GM19397 (cell line): ENCODE results near the gene PTCHD4.

Source experiments
- ATAC-seq: cut with Tn5 transposase; IDR thresholded peaks from one replicate; pipeline ENCODE4 v1.9.1; 2021; ENCODE audit warnings: mild to moderate bottlenecking, moderate library complexity; ENCODE audit not compliant: unreplicated experiment

PTCHD4 gene

GRCh38 chr6:48100588-48100895 is 10.5 kb downstream of the PTCHD4 start:
- no peak for ATAC-seq

GRCh38 chr6:48099713-48100587 is 11.0 kb downstream of the PTCHD4 start:
- no peak for ATAC-seq

DNA sequence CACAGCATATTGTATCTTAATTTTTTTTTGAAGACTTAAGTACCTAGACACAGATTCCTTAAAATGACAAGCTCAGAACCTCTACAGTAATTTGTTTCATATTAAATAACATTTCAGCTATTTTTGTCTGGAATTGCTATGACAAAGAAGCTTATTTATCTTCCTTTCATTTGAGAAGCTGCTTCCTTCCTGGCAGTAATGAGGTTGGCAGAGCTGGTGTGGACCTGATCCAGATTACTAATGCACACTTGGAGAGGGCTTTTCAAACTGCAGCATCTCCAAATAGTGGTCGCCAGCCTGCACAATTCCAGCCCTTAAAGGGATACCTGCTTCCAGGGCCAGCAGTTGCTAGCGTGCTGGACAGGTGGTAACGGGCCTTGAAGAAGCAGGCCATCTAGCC is 12.1 kb downstream of the PTCHD4 start:
- no peak for ATAC-seq

- no peak for ATAC-seq
Measured at GRCh38 chr6:48092550-48093217, 18.3 kb downstream of the PTCHD4 start.

GRCh38 chr6:48090546-48090945 is 20.5 kb downstream of the PTCHD4 start:
- no peak for ATAC-seq

GRCh38 chr6:48087448-48087847 is 23.5 kb downstream of the PTCHD4 start:
- ATAC-seq, result no peak

- no peak for ATAC-seq
Measured at GRCh38 chr6:48086187-48086586, 24.8 kb downstream of the PTCHD4 start.

DNA sequence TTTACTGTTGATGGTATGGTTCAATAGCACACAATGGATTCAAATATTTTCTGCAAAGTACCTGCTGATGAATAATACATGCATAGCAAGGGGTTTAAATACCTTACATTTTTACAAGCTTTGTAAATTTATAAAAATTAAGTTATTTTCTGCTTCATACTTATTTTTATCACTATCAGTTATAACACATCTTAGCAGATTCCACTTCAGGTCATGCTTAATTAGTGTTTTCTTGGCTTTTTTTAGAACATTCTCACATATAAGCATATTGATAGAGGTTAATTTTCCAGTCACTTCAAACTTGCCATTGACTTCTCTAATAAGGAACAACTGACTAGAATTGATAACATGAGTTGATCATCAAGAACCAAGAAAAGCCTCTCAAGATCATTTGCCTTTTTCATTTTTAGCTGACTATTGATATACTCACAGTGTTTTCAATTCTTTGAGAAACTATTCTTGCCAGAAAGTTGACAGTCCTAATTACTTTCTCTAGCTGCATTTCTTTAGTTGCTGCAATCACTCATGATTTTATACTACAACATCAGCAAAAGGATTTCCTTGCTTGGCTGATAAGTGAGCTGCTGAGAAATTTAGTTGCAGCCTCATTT is 25.8 kb downstream of the PTCHD4 start:
- no peak for ATAC-seq

DNA sequence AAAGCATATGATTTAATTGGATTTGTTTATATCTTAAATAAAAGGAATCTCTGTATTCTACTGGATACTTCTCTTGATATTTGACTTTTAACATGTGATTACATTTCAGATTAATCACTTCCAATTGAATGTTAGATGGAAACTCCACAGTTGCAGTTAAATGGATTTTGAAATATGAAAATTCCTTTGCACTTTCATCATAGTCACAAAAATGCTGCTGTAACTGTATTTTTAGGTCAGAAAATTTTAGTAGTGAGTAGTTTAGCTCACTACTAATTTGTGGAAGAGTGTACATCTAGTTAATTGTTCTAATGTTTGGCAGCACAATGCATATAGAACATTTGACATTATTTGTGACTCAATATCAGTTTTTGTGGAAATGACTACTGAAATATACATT is 26.8 kb downstream of the PTCHD4 start:
- ATAC-seq, result no peak

DNA sequence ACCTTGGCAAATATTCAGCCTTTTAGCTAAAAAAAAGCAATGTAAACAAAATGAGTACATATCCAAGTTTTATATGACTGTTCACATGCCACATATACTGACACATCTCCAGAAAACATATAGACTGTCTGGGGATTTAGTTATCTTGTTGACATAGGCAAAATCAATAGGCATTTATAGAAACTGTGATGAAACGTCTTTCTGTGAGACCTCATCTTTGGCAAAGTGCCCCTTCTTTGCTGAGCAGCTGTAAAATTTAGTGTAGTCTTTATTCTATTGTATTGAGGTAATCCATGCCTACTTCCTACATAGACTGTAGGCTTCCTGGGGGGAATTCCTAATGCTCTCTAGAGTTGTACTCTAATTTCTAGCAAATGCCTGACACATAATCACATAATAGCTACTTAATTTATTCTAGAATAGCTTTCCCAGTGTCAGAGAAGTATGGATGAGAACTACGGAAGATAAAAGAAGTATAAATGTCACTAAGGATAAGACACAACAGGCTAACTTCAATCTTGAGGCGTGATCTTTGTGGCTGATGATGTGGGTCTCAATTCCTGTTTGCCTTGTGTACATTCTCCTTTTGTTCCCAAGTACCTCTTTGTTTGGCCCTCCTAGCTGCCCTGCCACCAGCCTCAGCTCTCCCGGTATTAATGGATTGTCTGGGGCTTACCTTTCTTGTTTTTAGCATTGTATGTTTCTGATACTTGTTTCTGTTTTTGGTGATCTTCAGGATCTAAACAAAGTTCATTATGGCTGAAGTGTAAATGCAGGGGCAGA is 30.6 kb downstream of the PTCHD4 start:
- ATAC-seq, result no peak

DNA sequence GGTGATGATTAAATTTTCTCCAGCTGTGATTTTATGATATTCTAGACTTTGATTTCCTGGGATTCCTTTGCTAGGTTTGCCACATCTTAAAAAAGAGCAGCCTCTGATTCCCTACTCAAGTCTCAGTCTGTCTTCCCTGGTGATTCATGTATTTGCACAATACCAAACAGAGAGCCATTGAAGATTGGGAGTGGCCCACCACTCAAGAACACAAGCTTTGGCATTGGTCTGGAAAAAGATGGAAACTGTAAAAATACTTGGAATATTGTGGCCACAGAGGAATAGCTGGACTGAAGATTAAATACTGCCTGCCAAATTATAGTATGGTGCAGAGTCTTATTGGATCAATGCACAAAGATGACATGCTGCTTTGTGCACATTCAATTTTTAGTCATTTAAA is 32.9 kb downstream of the PTCHD4 start:
- no peak for ATAC-seq

DNA sequence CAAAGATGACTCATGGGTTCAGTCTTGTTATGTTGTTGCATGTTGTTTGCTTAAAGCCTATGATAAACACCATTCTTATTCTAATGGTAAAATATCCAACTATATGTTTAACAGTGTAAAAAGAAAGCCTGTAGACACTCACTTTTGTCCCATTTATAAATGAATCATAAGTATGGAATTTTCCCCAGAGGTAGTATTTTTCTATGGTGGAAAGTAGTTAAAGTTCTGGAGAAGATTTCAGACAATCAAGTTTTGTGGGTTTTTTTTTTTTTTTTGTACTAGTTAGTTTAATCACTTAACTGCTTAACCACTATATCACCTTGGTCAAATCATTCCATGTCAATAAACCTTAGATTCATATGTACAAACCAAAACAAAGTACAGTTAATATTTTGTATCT is 35.8 kb downstream of the PTCHD4 start:
- no peak for ATAC-seq

GRCh38 chr6:48073976-48074767 is 36.8 kb downstream of the PTCHD4 start:
- no peak for ATAC-seq

DNA sequence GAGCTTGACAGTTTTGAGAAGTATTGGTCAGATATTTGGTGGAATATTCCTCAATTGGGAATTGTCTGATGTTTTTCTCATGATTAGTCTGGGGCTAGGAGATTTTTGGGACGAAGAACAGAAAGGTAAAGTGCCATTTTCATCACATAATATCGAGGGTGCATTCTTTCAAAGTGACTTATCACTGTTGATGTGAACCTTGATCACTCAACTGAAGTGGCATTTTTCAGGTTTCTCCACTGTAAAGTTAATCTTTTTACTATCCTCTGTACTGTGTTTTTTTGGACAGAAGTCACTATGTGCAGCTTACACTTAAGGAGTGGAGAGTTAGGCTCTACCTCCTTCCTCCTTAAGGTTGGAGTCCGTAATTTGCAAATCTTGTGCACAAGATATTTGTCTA is 39.2 kb downstream of the PTCHD4 start:
- ATAC-seq, result no peak

DNA sequence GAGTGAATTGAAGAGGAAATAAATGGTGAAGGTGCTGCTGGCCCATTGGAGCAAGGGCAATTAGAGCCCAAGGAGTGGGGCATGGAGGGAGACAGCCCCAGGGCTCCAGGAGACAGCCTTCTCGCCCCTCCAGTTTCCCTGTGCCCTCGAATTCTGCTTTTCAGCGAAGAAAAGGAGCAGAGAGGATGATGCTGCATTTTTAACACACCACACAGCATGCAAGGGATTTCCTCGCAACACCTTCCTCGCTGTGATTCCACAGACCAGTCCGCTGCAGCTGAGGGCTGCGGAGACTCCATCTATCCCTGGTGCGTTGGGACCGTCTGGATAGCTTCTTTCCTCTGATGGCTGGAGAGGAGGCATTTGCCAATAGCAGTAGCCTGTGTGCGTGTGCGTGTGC is 41.7 kb downstream of the PTCHD4 start:
- ATAC-seq, result no peak

GRCh38 chr6:48068278-48069251 is 42.4 kb downstream of the PTCHD4 start:
- no peak for ATAC-seq

GRCh38 chr6:48067886-48068277 is 43.1 kb downstream of the PTCHD4 start:
- no peak for ATAC-seq

DNA sequence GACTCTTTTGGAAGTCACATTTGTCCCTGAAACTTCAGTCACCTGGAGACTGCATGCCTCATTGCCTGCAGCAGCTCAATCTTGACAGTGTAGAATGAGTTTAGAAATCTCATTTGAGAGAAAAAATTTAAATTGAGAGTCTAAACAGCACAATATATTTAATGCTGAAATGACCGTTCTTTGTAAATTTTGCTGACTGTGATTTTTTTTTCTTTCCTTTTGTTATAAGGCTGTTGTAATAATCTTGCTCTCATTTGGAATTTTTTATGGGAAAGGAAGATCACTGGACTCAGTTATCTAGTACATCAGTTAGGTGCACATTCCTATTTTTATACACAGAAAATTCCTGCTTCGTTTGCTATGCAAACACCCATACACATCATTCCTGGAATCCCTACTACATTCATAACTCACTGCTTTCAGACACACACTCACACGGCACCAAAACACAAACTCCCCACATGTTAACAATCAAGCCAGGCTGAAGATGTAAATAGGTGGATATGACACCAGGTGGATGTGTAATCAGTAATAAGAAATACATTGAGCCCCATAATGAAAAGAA is 43.8 kb downstream of the PTCHD4 start:
- ATAC-seq, result no peak
